Type B pancreatic cell (in vitro differentiated cells): Measurements from ENCODE around the gene CAMK2A. TPM values are rescaled to one million over a fixed set of nuclear protein-coding genes. Genes with fewer than 3 reads are reported as not detected.

Experiments used
- DNase-seq: peaks from one replicate; pipeline ENCODE4 v3.0.0; 2021; ENCODE audit warnings: mixed read lengths; ENCODE audit not compliant: unreplicated experiment; ENCODE audit errors: extremely low spot score
- H3K27ac Mint-ChIP-seq: 2 replicates; pipeline ENCODE4 v1.8.0; 2021; ENCODE audit warnings: mild to moderate bottlenecking, mixed read lengths
- H3K27me3 Mint-ChIP-seq: 2 replicates; pipeline ENCODE4 v1.8.0; 2021; ENCODE audit warnings: mixed read lengths
- H3K36me3 Mint-ChIP-seq: 2 replicates; pipeline ENCODE4 v1.8.0; 2021; ENCODE audit warnings: mixed read lengths
- H3K4me1 Mint-ChIP-seq: one replicate; pipeline ENCODE4 v1.8.0; 2021; ENCODE audit warnings: mixed read lengths; ENCODE audit not compliant: unreplicated experiment
- H3K4me3 Mint-ChIP-seq: 2 replicates; pipeline ENCODE4 v1.8.0; 2021; ENCODE audit warnings: mild to moderate bottlenecking, mixed read lengths
- H3K9me3 Mint-ChIP-seq: 2 replicates; pipeline ENCODE4 v1.8.0; 2021; ENCODE audit warnings: mixed read lengths
- total RNA-seq: library from RNA; stranded (reverse); gene quantifications from 2 replicates; pipeline ENCODE4 v1.2.1, GENCODE V29; 2021; ENCODE audit warnings: low replicate concordance
- TF ChIP-seq, protein P1 (sequence below): fragments of 200-600 bp; sonication (generic); conservative IDR thresholded peaks from 2 replicates; pipeline ENCODE4 v1.5.0; 2021; ENCODE audit warnings: antibody characterized with exemption, mild to moderate bottlenecking

Gene CAMK2A
- total RNA-seq, 1 donor from 2014 or later: 3.7 TPM

DNA sequence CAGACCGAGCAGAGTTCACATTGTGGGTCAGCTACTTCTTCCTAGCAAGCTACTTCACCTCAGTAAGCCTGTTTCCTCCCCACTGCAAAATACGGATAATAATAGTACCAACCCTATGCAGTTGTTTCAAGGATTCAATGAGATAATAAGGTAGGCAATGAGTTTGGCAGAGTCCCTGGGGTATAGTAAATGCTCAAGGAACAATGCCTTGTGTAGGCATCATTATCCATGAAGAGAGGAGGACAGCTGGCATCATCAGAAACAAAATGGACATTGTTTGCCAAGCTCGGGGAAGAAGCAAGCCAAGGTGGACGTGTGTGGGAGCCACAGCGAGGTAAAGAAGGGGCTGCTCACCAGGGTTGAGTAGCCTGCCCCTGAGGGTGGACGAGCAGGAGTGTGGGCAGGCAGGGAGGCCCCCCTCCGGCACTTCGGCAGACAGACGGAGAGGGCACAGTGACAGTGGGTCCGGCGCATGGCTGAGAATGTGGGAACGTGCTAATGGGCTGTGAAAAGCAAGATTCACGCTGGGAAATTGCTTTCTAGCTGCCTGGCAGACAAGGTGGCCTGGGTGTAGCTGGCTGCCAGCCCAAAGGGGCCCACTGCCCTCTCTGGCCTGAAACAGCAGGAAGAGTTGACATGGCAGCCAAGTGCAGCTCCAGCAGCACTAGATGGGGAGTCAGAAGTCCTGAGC lies 10.1 kb downstream of the CAMK2A start:
- no peak for DNase-seq
- H3K36me3 Mint-ChIP-seq: no peaks in the 10 kb centered on the region
- H3K4me1 Mint-ChIP-seq: peaks cover 47% of the 10 kb centered on the region
- TF ChIP-seq, protein P1, sequence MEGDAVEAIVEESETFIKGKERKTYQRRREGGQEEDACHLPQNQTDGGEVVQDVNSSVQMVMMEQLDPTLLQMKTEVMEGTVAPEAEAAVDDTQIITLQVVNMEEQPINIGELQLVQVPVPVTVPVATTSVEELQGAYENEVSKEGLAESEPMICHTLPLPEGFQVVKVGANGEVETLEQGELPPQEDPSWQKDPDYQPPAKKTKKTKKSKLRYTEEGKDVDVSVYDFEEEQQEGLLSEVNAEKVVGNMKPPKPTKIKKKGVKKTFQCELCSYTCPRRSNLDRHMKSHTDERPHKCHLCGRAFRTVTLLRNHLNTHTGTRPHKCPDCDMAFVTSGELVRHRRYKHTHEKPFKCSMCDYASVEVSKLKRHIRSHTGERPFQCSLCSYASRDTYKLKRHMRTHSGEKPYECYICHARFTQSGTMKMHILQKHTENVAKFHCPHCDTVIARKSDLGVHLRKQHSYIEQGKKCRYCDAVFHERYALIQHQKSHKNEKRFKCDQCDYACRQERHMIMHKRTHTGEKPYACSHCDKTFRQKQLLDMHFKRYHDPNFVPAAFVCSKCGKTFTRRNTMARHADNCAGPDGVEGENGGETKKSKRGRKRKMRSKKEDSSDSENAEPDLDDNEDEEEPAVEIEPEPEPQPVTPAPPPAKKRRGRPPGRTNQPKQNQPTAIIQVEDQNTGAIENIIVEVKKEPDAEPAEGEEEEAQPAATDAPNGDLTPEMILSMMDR: no peak
- H3K4me3 Mint-ChIP-seq: no peak overlapping the region
- no peak overlapping the region for H3K27ac Mint-ChIP-seq
- H3K9me3 Mint-ChIP-seq: no peaks in the 10 kb centered on the region
- peaks cover 16% of the 10 kb centered on the region for H3K27me3 Mint-ChIP-seq

DNA sequence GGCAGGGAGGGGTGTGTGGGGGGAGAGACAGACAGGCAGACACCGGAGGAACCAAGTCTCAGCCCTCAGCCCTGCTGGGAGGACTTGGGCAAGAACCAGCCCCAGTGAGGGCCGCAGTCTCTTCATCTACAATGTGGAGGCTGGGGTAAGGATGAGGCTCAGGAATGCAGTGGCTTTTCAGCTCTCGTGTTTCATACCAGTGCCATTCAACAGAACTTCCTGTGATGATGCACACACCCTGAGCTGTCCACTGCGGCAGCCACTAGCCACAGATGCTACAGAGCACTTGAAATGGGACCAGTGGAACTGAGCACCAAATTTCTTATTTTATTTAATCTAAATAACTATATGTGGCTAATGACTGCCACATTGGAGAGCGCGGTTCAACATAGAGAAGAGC lies 10.7 kb downstream of the CAMK2A start:
- TF ChIP-seq, protein P1: no peak
- DNase-seq: no peak
- H3K27me3 Mint-ChIP-seq: peaks cover 16% of the 10 kb centered on the region
- H3K4me3 Mint-ChIP-seq: no peak overlapping the region
- peaks cover 45% of the 10 kb centered on the region for H3K4me1 Mint-ChIP-seq
- H3K36me3 Mint-ChIP-seq: no peaks in the 10 kb centered on the region
- no peaks in the 10 kb centered on the region for H3K9me3 Mint-ChIP-seq
- no peak overlapping the region for H3K27ac Mint-ChIP-seq

DNA sequence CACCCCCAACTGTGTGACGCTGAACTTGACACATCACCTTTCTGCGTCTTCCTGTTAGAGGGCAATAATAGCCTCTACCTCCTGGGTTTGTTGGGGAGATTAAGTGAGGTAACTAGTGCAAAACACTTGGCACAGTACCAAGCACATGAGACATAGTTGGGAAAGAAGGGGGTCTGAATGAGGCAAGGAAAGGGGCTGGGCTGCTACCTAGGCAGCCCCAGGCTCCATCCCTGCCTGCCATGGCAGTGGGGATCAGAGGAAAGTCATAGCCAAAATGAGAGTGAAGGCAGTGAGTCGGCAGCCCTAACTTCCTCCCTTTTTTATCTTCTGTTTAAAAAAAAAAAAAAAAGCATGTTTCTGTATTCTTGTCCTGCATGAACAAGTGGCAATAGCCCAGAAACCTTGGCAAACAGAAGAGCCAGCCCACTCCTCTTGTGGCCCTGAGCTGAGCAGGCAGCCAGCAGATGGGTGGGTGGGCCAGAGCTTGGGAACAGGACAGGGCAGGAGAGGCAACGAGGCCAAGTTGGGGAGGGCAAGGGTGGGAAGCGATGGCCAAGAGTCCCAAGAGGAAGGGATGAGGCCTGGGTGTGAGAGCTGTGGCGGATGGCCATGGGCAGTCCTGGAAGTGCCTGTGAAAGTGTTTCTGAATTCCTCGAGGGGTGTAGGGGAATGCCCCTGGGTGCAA lies 11.4 kb downstream of the CAMK2A start:
- Mint-ChIP-seq H3K9me3 (no peaks in the 10 kb centered on the region), H3K27ac (no peak overlapping the region), H3K27me3 (peaks cover 17% of the 10 kb centered on the region), H3K4me3 (no peak overlapping the region), H3K4me1 (peaks cover 43% of the 10 kb centered on the region), H3K36me3 (no peaks in the 10 kb centered on the region)
- no peak for DNase-seq
- TF ChIP-seq, protein P1: no peak

DNA sequence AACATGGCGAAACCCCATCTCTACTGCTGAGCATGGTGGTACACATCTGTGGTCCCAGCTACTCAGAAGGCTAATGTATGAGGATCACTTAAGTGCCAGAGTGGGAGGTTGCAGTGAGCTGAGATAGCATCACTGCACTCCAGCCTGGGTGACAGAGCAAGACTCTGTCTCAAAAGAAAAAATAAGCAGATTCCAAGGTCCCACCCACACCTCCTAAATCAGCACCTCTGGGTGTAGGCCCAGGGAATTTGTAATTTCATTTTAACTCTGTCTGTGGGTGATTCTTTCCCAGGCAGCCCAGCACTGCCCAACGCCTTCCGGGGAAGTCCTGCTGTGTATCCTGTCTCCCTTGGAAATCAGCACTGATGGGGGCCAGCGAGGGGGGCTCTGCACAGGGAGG lies 12.5 kb downstream of the CAMK2A start:
- Mint-ChIP-seq H3K27me3 (peaks cover 19% of the 10 kb centered on the region), H3K4me3 (no peak overlapping the region), H3K36me3 (no peaks in the 10 kb centered on the region), H3K4me1 (peaks cover 42% of the 10 kb centered on the region), H3K9me3 (no peaks in the 10 kb centered on the region), H3K27ac (no peak overlapping the region)
- DNase-seq: no peak
- TF ChIP-seq, protein P1: no peak

DNA sequence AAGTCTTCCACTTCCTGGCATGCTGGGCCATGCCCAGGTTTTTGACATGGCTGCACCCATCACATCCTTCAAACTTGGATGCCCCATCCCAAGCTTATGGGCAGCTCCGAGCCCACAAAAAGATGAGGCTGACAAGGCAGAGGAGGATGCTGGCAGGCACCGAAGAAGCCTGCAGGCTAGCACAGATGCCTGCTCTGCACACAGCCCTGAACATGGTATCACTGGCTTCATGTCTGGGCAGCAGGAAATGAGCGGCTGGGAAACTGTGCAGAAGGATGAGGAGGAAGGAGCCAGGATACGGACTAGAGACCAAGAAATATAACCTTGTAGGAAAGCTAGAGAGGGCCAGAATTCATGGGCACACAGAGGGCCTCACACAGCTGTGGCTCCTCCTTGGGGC lies 14.8 kb downstream of the CAMK2A start:
- H3K4me1 Mint-ChIP-seq: peaks cover 27% of the 10 kb centered on the region
- H3K9me3 Mint-ChIP-seq: no peaks in the 10 kb centered on the region
- TF ChIP-seq, protein P1: no peak
- no peak overlapping the region for H3K27ac Mint-ChIP-seq
- H3K4me3 Mint-ChIP-seq: no peak overlapping the region
- no peaks in the 10 kb centered on the region for H3K36me3 Mint-ChIP-seq
- H3K27me3 Mint-ChIP-seq: peaks cover 19% of the 10 kb centered on the region
- no peak for DNase-seq
